Trophoblast cell (in vitro differentiated cells and primary cell): ENCODE results near the gene CD86.

ENCODE experiments used
- DNase-seq, 2 donors: peaks; one replicate each; pipeline ENCODE4 v3.0.0-alpha.2; 2016
- H2AFZ ChIP-seq: 2 replicates; pipeline ENCODE4 v1.6.1; 2013; ENCODE audit warnings: low read length, moderate library complexity, mild to moderate bottlenecking; ENCODE audit not compliant: insufficient read depth, poor library complexity
- H2AK5ac ChIP-seq: 2 replicates; pipeline ENCODE4 v1.6.1; 2013; ENCODE audit warnings: mild to moderate bottlenecking, low read length
- H2BK120ac ChIP-seq: 2 replicates; pipeline ENCODE4 v1.6.1; 2013; ENCODE audit warnings: low read length, mild to moderate bottlenecking, moderate library complexity; ENCODE audit not compliant: insufficient read depth, poor library complexity
- H2BK12ac ChIP-seq: 2 replicates; pipeline ENCODE4 v1.6.1; 2013; ENCODE audit warnings: mild to moderate bottlenecking, low read length, moderate library complexity
- H2BK5ac ChIP-seq: 2 replicates; pipeline ENCODE4 v1.6.1; 2013; ENCODE audit warnings: low read length, low read depth, moderate library complexity, mild to moderate bottlenecking; ENCODE audit not compliant: poor library complexity
- H3K14ac ChIP-seq: 2 replicates; pipeline ENCODE4 v1.6.1; 2013; ENCODE audit warnings: mild to moderate bottlenecking, low read length
- H3K18ac ChIP-seq: 2 replicates; pipeline ENCODE4 v1.6.1; 2013; ENCODE audit warnings: mild to moderate bottlenecking, low read length
- H3K23ac ChIP-seq: 2 replicates; pipeline ENCODE4 v1.6.1; 2013; ENCODE audit warnings: low read length
- H3K27ac ChIP-seq: 2 replicates; pipeline ENCODE4 v1.5.1; 2013; ENCODE audit warnings: low read depth, mild to moderate bottlenecking, inconsistent platforms, low read length, moderate library complexity
- H3K27me3 ChIP-seq: 2 replicates; pipeline ENCODE4 v1.6.1; 2013; ENCODE audit warnings: inconsistent platforms, mild to moderate bottlenecking, low read length, moderate library complexity; ENCODE audit not compliant: insufficient read depth
- H3K36me3 ChIP-seq, 2 experiments: 1 replicate in 1 of 2; 2 replicates in 1 of 2; pipeline ENCODE4 v1.6.1; 2013; ENCODE audit warnings: low read length in 2 of 2, mild to moderate bottlenecking in 2 of 2, moderate library complexity in 1 of 2; ENCODE audit not compliant: insufficient read depth in 2 of 2, control insufficient read depth in 1 of 2
- H3K4ac ChIP-seq: 2 replicates; pipeline ENCODE4 v1.6.1; 2013; ENCODE audit warnings: low read depth, mild to moderate bottlenecking, low read length, moderate library complexity
- H3K4me1 ChIP-seq, 2 experiments: 1 replicate in 1 of 2; 2 replicates in 1 of 2; pipeline ENCODE4 v1.6.1; 2013; ENCODE audit warnings: low read length in 2 of 2, mild to moderate bottlenecking in 2 of 2, moderate library complexity in 1 of 2; ENCODE audit not compliant: insufficient read depth in 2 of 2, control insufficient read depth in 1 of 2
- H3K4me2 ChIP-seq: 2 replicates; pipeline ENCODE4 v1.6.1; 2013; ENCODE audit warnings: inconsistent platforms, mild to moderate bottlenecking, low read length, moderate library complexity
- H3K4me3 ChIP-seq: 2 replicates; pipeline ENCODE4 v1.5.1; 2013; ENCODE audit warnings: mild to moderate bottlenecking, low read depth, low read length, inconsistent platforms
- H3K79me1 ChIP-seq: one replicate; pipeline ENCODE4 v1.6.1; 2013; ENCODE audit warnings: low read length
- H3K79me2 ChIP-seq: 2 replicates; pipeline ENCODE4 v1.6.1; 2013; ENCODE audit warnings: low read length, mild to moderate bottlenecking; ENCODE audit not compliant: control insufficient read depth, insufficient read depth, poor library complexity
- H3K9ac ChIP-seq: 2 replicates; pipeline ENCODE4 v1.6.1; 2013; ENCODE audit warnings: mild to moderate bottlenecking, low read length
- H3K9me3 ChIP-seq: 2 replicates; pipeline ENCODE4 v1.6.1; 2013; ENCODE audit warnings: low read depth, mild to moderate bottlenecking, control low read depth, inconsistent platforms, low read length; ENCODE audit not compliant: insufficient read depth
- H4K12ac ChIP-seq: 2 replicates; pipeline ENCODE4 v1.6.1; 2013; ENCODE audit warnings: low read depth, mild to moderate bottlenecking, low read length, moderate library complexity
- H4K8ac ChIP-seq: 2 replicates; pipeline ENCODE4 v1.6.1; 2013; ENCODE audit warnings: low read depth, mild to moderate bottlenecking, low read length, moderate library complexity
- H4K91ac ChIP-seq: one replicate; pipeline ENCODE4 v1.6.1; 2013; ENCODE audit warnings: low read depth, mild to moderate bottlenecking, low read length, moderate library complexity
- WGBS: extraction: QIAGEN DNeasy Blood & Tissue Kit; methylation state at CpG from one replicate; pipeline ENCODE4 v1.1.7; 2013; ENCODE audit warnings: missing lambda C conversion rate; ENCODE audit not compliant: insufficient read length, insufficient coverage; ENCODE audit errors: extremely low coverage; 5-methylcytosine and 5-hydroxymethylcytosine counted together

CD86 gene

GRCh38 chr3:122104515-122105194 is 49.5 kb downstream of the CD86 start:
- Histone ChIP-seq H3K4me2 (no peak overlapping the region), H3K9ac (no peak overlapping the region)

DNA sequence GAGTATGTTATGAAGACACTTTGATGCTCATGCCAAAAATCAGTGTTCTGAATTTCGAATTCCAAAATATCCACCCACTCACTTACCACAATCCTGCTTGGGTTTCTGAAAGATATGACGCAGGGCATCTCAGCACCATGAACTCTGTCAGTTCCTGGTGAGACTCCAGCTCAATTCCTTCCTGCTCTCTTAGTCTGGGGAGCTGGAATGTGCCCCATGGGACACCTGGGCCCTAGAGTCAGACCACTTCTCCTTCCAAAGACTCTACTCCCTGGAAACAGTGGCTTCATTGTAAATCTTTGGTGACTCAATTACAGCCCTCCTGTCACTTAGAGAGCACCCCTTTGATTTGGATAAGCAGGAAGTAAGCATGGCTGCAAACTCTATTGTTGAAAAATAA is 50.5 kb downstream of the CD86 start:
- Histone ChIP-seq H3K14ac (no peak overlapping the region), H3K27me3 (no peaks in the 10 kb centered on the region), H3K4me1 (peaks cover 12 to 19% of the 10 kb centered on the region in 2 experiments), H3K27ac (no peak overlapping the region), H3K4me2 (no peak overlapping the region), H3K9me3 (no peaks in the 10 kb centered on the region), H3K18ac (no peak overlapping the region), H2AK5ac (no peak overlapping the region), H3K79me2 (no peaks in the 10 kb centered on the region), H3K23ac (no peak overlapping the region), H4K91ac (no peak overlapping the region), H2AFZ (no peak overlapping the region), H2BK5ac (no peak overlapping the region), H3K4ac (no peak overlapping the region), H2BK120ac (no peak overlapping the region), H3K36me3 (no peaks in the 10 kb centered on the region), H3K79me1 (peaks cover 6% of the 10 kb centered on the region), H4K8ac (no peak overlapping the region), H3K9ac (no peak overlapping the region), H3K4me3 (no peak overlapping the region), H4K12ac (no peak overlapping the region), H2BK12ac (no peak overlapping the region)
- no CpG with 5 or more reads among the region's 2 CpGs for WGBS
- no peak for DNase-seq

More at GRCh38 chr3:122104515-122105194, 49.5 kb downstream of the CD86 start:
- Histone ChIP-seq H3K4ac (no peak overlapping the region), H3K4me1 (peaks cover 16 to 25% of the 10 kb centered on the region in 2 experiments), H4K8ac (no peak overlapping the region), H3K36me3 (no peaks in the 10 kb centered on the region), H4K12ac (no peak overlapping the region), H4K91ac (no peak overlapping the region), H3K27me3 (no peaks in the 10 kb centered on the region), H2BK120ac (no peak overlapping the region), H3K23ac (no peak overlapping the region), H3K18ac (no peak overlapping the region), H3K9me3 (no peaks in the 10 kb centered on the region), H2BK5ac (no peak overlapping the region), H3K79me1 (peaks cover 11% of the 10 kb centered on the region), H2AK5ac (no peak overlapping the region), H3K14ac (no peak overlapping the region), H3K4me3 (no peak overlapping the region), H3K27ac (no peak overlapping the region), H2AFZ (no peak overlapping the region), H2BK12ac (no peak overlapping the region), H3K79me2 (no peaks in the 10 kb centered on the region)
- no CpG with 5 or more reads among the region's 8 CpGs for WGBS
- no peak for DNase-seq

GRCh38 chr3:122107171-122107570 is 52.0 kb downstream of the CD86 start:
- Histone ChIP-seq H2AFZ (no peak overlapping the region), H3K27me3 (no peaks in the 10 kb centered on the region), H3K4me3 (no peak overlapping the region), H3K23ac (no peak overlapping the region), H4K8ac (no peak overlapping the region), H2AK5ac (no peak overlapping the region), H2BK5ac (no peak overlapping the region), H3K4me1 (peaks cover 9 to 13% of the 10 kb centered on the region in 2 experiments), H4K91ac (no peak overlapping the region), H3K18ac (no peak overlapping the region), H3K9me3 (no peaks in the 10 kb centered on the region), H3K36me3 (no peaks in the 10 kb centered on the region), H3K4me2 (no peak overlapping the region), H3K4ac (no peak overlapping the region), H3K14ac (no peak overlapping the region), H3K79me1 (peaks cover 3% of the 10 kb centered on the region), H3K79me2 (no peaks in the 10 kb centered on the region), H3K9ac (no peak overlapping the region), H4K12ac (no peak overlapping the region), H2BK120ac (no peak overlapping the region), H2BK12ac (no peak overlapping the region), H3K27ac (peak overlapping the region; percentile 68)
- DNase-seq = peak; percentile 66 to 81
- WGBS = no CpG with 5 or more reads among the region's 2 CpGs

- H2AK5ac ChIP-seq = no peak overlapping the region
- peaks cover 9 to 13% of the 10 kb centered on the region in 2 experiments for H3K4me1 ChIP-seq
- H3K14ac ChIP-seq = no peak overlapping the region
- H4K91ac ChIP-seq = no peak overlapping the region
- no peak overlapping the region for H2BK120ac ChIP-seq
- H3K27ac ChIP-seq = no peak overlapping the region
- DNase-seq = no peak
- no CpG with 5 or more reads among the region's 1 CpG for WGBS
- no peak overlapping the region for H2AFZ ChIP-seq
- H4K12ac ChIP-seq = no peak overlapping the region
- no peak overlapping the region for H2BK5ac ChIP-seq
- H3K27me3 ChIP-seq = no peaks in the 10 kb centered on the region
- no peak overlapping the region for H2BK12ac ChIP-seq
- no peaks in the 10 kb centered on the region for H3K79me2 ChIP-seq
- H3K23ac ChIP-seq = no peak overlapping the region
- no peak overlapping the region for H3K18ac ChIP-seq
- H3K79me1 ChIP-seq = peaks cover 3% of the 10 kb centered on the region
- no peak overlapping the region for H3K4me3 ChIP-seq
- no peaks in the 10 kb centered on the region for H3K36me3 ChIP-seq
- no peak overlapping the region for H3K4ac ChIP-seq
- no peaks in the 10 kb centered on the region for H3K9me3 ChIP-seq
- H4K8ac ChIP-seq = no peak overlapping the region
- H3K9ac ChIP-seq = no peak overlapping the region
- no peak overlapping the region for H3K4me2 ChIP-seq
These were observed 56.8 kb downstream of the CD86 start for GRCh38 chr3:122111974-122112373.
